ENCODE results near the gene RNF144B. TPM values are rescaled to one million over a fixed set of nuclear protein-coding genes. Genes with fewer than 3 reads are reported as not detected.

The RNF144B gene
- total RNA-seq, 1 experiment from 2014 or later: 2.3 TPM

DNA sequence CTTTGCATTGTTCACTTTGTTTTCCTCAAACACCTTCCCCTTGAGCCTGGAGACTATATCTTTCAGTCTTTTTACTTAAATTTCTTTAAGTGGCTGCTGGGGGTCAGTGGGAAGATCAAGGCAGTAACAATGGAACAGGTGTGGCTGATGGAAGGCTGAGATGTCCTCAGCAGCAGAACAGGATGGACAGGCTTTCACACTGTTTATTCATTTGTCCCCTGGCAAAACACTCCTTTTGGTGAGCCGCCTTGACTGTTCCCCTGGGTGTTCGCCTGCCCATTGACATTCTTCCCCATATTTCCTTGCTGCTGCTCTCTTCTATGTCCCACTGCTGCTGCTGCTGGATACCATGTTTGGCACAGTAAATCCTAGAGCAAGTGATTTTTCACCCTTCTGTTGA, 38.1 kb downstream of the RNF144B start:
- Mint-ChIP-seq H3K9me3 (no peaks in the 10 kb centered on the region), H3K27ac (no peak overlapping the region), H3K4me3 (no peak overlapping the region), H3K4me1 (peaks cover 19 to 22% of the 10 kb centered on the region in 2 experiments), H3K36me3 (ENCODE audit: insufficient read depth in 1 of 3, low read depth in 3 of 3) (no peaks in the 10 kb centered on the region), H3K27me3 (ENCODE audit: low read depth) (no peaks in the 10 kb centered on the region; the same call in 1 of the 2 replicates)
- Histone ChIP-seq H3T11ph (ENCODE audit: low read length) (no peak overlapping the region), H3K23ac (ENCODE audit: insufficient read length, low read depth, low read length) (no peak overlapping the region), H3K79me2 (ENCODE audit: insufficient read depth, low read length) (no peaks in the 10 kb centered on the region), H3K4ac (ENCODE audit: low read depth, low read length) (no peak overlapping the region), H3K79me1 (ENCODE audit: insufficient read depth, low read depth, low read length, poor library complexity, severe bottlenecking) (no peaks in the 10 kb centered on the region), H2AFZ (ENCODE audit: low read length) (no peak overlapping the region), H4K91ac (ENCODE audit: insufficient read length, low read depth, low read length) (no peak overlapping the region), H2BK120ac (ENCODE audit: low read depth, low read length, poor library complexity, severe bottlenecking) (no peak overlapping the region), H2BK5ac (ENCODE audit: insufficient read length, low read length) (no peak overlapping the region), H3K56ac (ENCODE audit: insufficient read length, low read depth, low read length) (no peak overlapping the region), H3K27ac (ENCODE audit: insufficient read length, low read depth, low read length) (no peak overlapping the region), H3K9ac (ENCODE audit: extremely low read depth, insufficient read length, low read length) (no peak overlapping the region), H2BK15ac (ENCODE audit: low read depth, low read length) (no peak overlapping the region), H3K27me3 (ENCODE audit: insufficient read depth, low read length) (no peaks in the 10 kb centered on the region), H3K18ac (ENCODE audit: insufficient read length, low read depth, low read length) (no peak overlapping the region), H4K20me1 (ENCODE audit: control insufficient read depth, insufficient read depth, insufficient read length) (no peaks in the 10 kb centered on the region), H3K9me3 (ENCODE audit: control insufficient read depth, low read depth, low read length) (no peaks in the 10 kb centered on the region), H3K14ac (ENCODE audit: insufficient read depth, low read length) (no peak overlapping the region), H4K8ac (replicated peaks; ENCODE audit: insufficient read length, low read depth, low read length) (no peak overlapping the region), H3K23me2 (ENCODE audit: insufficient read length, low read depth, low read length, poor library complexity, severe bottlenecking) (no peaks in the 10 kb centered on the region), H3K4me2 (ENCODE audit: insufficient read depth, insufficient read length, low read length) (no peak overlapping the region), H4K5ac (ENCODE audit: insufficient read length, low read depth, low read length) (no peak overlapping the region), H2BK20ac (ENCODE audit: low read depth, low read length, poor library complexity, severe bottlenecking) (no peak overlapping the region), H2AK5ac (ENCODE audit: insufficient read length, low read length) (no peak overlapping the region), H3K4me1 (ENCODE audit: insufficient read depth, low read length) (no peaks in the 10 kb centered on the region; the same call in 1 of the 2 replicates), H2BK12ac (ENCODE audit: insufficient read length, low read depth, low read length) (no peak overlapping the region)
- DNase-seq: no peak
- TF ChIP-seq, protein P1, sequence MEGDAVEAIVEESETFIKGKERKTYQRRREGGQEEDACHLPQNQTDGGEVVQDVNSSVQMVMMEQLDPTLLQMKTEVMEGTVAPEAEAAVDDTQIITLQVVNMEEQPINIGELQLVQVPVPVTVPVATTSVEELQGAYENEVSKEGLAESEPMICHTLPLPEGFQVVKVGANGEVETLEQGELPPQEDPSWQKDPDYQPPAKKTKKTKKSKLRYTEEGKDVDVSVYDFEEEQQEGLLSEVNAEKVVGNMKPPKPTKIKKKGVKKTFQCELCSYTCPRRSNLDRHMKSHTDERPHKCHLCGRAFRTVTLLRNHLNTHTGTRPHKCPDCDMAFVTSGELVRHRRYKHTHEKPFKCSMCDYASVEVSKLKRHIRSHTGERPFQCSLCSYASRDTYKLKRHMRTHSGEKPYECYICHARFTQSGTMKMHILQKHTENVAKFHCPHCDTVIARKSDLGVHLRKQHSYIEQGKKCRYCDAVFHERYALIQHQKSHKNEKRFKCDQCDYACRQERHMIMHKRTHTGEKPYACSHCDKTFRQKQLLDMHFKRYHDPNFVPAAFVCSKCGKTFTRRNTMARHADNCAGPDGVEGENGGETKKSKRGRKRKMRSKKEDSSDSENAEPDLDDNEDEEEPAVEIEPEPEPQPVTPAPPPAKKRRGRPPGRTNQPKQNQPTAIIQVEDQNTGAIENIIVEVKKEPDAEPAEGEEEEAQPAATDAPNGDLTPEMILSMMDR (conservative IDR thresholded peaks at IDR 0.05): no peak
- WGBS (ENCODE audit: extremely low coverage, insufficient read length, low lambda C conversion rate): no CpG with 5 or more reads among the region's 2 CpGs

All from H9 (cell line).